Measurements from ENCODE around the gene KIRREL3. TPM values are rescaled to one million over a fixed set of nuclear protein-coding genes. Genes with fewer than 3 reads are reported as not detected.

KIRREL3 gene
- total and polyA plus RNA-seq, 2 of the 4 experiments (the other 2 are of a cell fraction), result 10.9 to 15.9 TPM

GRCh38 chr11:126840975-126841374 lies 159.6 kb downstream of the KIRREL3 start:
- Histone ChIP-seq H3K27me3 (ENCODE audit: control insufficient read depth, insufficient read depth, low read length) (no peaks in the 10 kb centered on the region), H3K27ac (ENCODE audit: insufficient read depth, low read length) (no peak overlapping the region)
- dilution Hi-C loops (cut with HindIII; ENCODE audit: low sequenced_read_pairs, unreplicated experiment), result no loop called here

More at GRCh38 chr11:126840975-126841374, 159.6 kb downstream of the KIRREL3 start:
- Histone ChIP-seq H3K18ac (ENCODE audit: low read depth, low read length) (no peak overlapping the region), H3K9me3 (ENCODE audit: control insufficient read depth, insufficient read depth, low read length) (no peaks in the 10 kb centered on the region), H2BK20ac (ENCODE audit: low read depth, low read length) (no peak overlapping the region), H3K79me1 (ENCODE audit: low read depth in 1 of 2, low read length in 2 of 2) (peaks cover 4 to 11% of the 10 kb centered on the region in 2 experiments; a peak in 2 of 4 replicates), H2AK5ac (ENCODE audit: low read depth, low read length) (no peak overlapping the region), H2BK15ac (ENCODE audit: low read depth, low read length) (no peak overlapping the region), H3K23ac (ENCODE audit: low read depth, low read length) (no peak overlapping the region), H2BK120ac (ENCODE audit: low read depth, low read length) (no peak overlapping the region), H3K9me1 (ENCODE audit: insufficient read depth, low read length) (0 out of 2 replicates have a peak, but pooled peaks cover 5% of the 10 kb centered on the region), H2AFZ (replicated peaks; ENCODE audit: low read length, poor library complexity) (no peak overlapping the region), H4K20me1 (ENCODE audit: insufficient read depth, low read length) (no peaks in the 10 kb centered on the region), H3K9ac (ENCODE audit: low read depth, low read length) (no peak overlapping the region), H3K36me3 (ENCODE audit: control insufficient read depth, insufficient read depth, low read length) (no peaks in the 10 kb centered on the region), H4K5ac (ENCODE audit: low read depth, low read length) (no peak overlapping the region), H3K14ac (replicated peaks; ENCODE audit: low read depth, low read length) (no peak overlapping the region), H3K4me1 (ENCODE audit: control insufficient read depth, insufficient read depth, low read length) (no peaks in the 10 kb centered on the region; the same call in 1 of the 2 replicates), H3K56ac (ENCODE audit: extremely low read depth, insufficient read depth, low read length) (no peak overlapping the region), H4K91ac (ENCODE audit: insufficient read depth, low read depth, low read length) (no peak overlapping the region), H3K4me3 (ENCODE audit: insufficient read depth, low read depth, low read length) (no peak overlapping the region), H2AK9ac (replicated peaks; ENCODE audit: low read depth, low read length, poor library complexity) (no peak overlapping the region), H3K4me2 (ENCODE audit: low read depth, low read length) (no peak overlapping the region), H4K8ac (ENCODE audit: low read depth in 2 of 2, low read length in 2 of 2) (no peak overlapping the region), H2BK5ac (ENCODE audit: low read depth, low read length, poor library complexity, severe bottlenecking) (no peak overlapping the region), H3K4ac (ENCODE audit: low read depth, low read length) (no peak overlapping the region)
- ATAC-seq (ENCODE audit: low read depth) (no peak), DNase-seq (no peak)
- ChIA-PET CTCF (interaction anchor here (1.5 kb wide), 1 partner anchor 204 kb away, joined by 3 read pairs; no protein-coding TSS in a partner anchor), POLR2A (ENCODE audit: unreplicated experiment) (no interaction called here)
- TF ChIP-seq FOS (IDR thresholded peaks at IDR 0.05; ENCODE audit: low read depth, low read length) (no peak), SMC3 (IDR thresholded peaks at IDR 0.05; ENCODE audit: low read depth, low read length) (no peak), MAFK (IDR thresholded peaks at IDR 0.05; ENCODE audit: low read depth, low read length) (no peak), RFX5 (IDR thresholded peaks at IDR 0.05; ENCODE audit: low read depth, low read length) (no peak), POLR2A (IDR thresholded peaks at IDR 0.05; ENCODE audit: low read depth, low read length) (no peak), BHLHE40 (IDR thresholded peaks at IDR 0.05; ENCODE audit: low read depth, low read length) (no peak), RAD21 (IDR thresholded peaks at IDR 0.05; ENCODE audit: low read length) (no peak), CEBPB (IDR thresholded peaks at IDR 0.05; ENCODE audit: low read depth, low read length) (no peak), ELK1 (IDR thresholded peaks at IDR 0.05; ENCODE audit: borderline replicate concordance, low read depth, low read length) (no peak), CTCF (conservative IDR thresholded peaks at IDR 0.05; ENCODE audit: low read depth, low read length) (no peak), MXI1 (IDR thresholded peaks at IDR 0.05; ENCODE audit: borderline replicate concordance, low read depth, low read length) (no peak), USF2 (IDR thresholded peaks at IDR 0.05; ENCODE audit: low read depth, low read length) (no peak), NFE2L2 (IDR thresholded peaks at IDR 0.05; ENCODE audit: low read depth, low read length) (no peak), CHD1 (IDR thresholded peaks at IDR 0.05; ENCODE audit: low read depth, low read length) (no peak), RCOR1 (IDR thresholded peaks at IDR 0.05; ENCODE audit: insufficient replicate concordance, low read length) (no peak)
- in situ Hi-C loops (cut with MboI; ENCODE audit: low sequenced_read_pairs), result no loop called here
- BruUV-seq (replicated peaks), result no TSS peak
- WGBS, 2 experiments (ENCODE audit: extremely low coverage in 2 of 2, insufficient read length in 1 of 2), result 100% methylated on average over 2 of the region's 3 CpGs; no CpG with 5 or more reads in 1 of the 2 experiments
- intact Hi-C loops (cut with micrococcal nuclease), result no loop called here

All from IMR-90 (cell line).